Fibroblast of pulmonary artery (primary cell): Measurements from ENCODE around the gene TEX35.

Experiments
- DNase-seq: peaks from one replicate; pipeline ENCODE4 v3.0.0-alpha.2; 2010; ENCODE audit warnings: low read depth
- H3K4me3 ChIP-seq: replicated peaks from 2 replicates; pipeline ENCODE4 v1.5.1; 2011; ENCODE audit warnings: low read depth, mild to moderate bottlenecking, control low read depth, low read length, moderate library complexity
- CTCF ChIP-seq: IDR thresholded peaks from 2 replicates; pipeline ENCODE4 v1.5.1; 2011; ENCODE audit warnings: mild to moderate bottlenecking, control low read depth, low read length, inconsistent platforms; ENCODE audit errors: missing control alignments

TEX35 gene

GRCh38 chr1:178563099-178563820 is 50.4 kb downstream of the TEX35 start:
- DNase-seq: no peak
- TF ChIP-seq CTCF: no peak
- no peak overlapping the region for H3K4me3 ChIP-seq

- TF ChIP-seq CTCF: no peak
- H3K4me3 ChIP-seq: no peak overlapping the region
- peak; percentile 46 for DNase-seq
These were observed 51.3 kb downstream of the TEX35 start for GRCh38 chr1:178564086-178564782.

GRCh38 chr1:178564783-178565180 is 51.9 kb downstream of the TEX35 start:
- DNase-seq: no peak
- TF ChIP-seq CTCF: no peak
- no peak overlapping the region for H3K4me3 ChIP-seq

GRCh38 chr1:178565586-178565985 is 52.7 kb downstream of the TEX35 start:
- no peak overlapping the region for H3K4me3 ChIP-seq
- no peak for TF ChIP-seq CTCF
- DNase-seq: no peak

- DNase-seq: peak; percentile 17
- TF ChIP-seq CTCF: no peak
- no peak overlapping the region for H3K4me3 ChIP-seq
These were observed 53.3 kb downstream of the TEX35 start for GRCh38 chr1:178566187-178566586.

- H3K4me3 ChIP-seq: no peak overlapping the region
- no peak for DNase-seq
- TF ChIP-seq CTCF: no peak
These were observed 58.9 kb downstream of the TEX35 start for GRCh38 chr1:178571807-178572206.
